RKO (cell line): ENCODE measurements around the gene WDR82.

Experiments
- DNase-seq: peaks from one replicate; pipeline ENCODE4 v3.0.0-alpha.2; 2016; ENCODE audit warnings: low spot score

Gene WDR82, protein sequence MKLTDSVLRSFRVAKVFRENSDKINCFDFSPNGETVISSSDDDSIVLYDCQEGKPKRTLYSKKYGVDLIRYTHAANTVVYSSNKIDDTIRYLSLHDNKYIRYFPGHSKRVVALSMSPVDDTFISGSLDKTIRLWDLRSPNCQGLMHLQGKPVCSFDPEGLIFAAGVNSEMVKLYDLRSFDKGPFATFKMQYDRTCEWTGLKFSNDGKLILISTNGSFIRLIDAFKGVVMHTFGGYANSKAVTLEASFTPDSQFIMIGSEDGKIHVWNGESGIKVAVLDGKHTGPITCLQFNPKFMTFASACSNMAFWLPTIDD

DNA sequence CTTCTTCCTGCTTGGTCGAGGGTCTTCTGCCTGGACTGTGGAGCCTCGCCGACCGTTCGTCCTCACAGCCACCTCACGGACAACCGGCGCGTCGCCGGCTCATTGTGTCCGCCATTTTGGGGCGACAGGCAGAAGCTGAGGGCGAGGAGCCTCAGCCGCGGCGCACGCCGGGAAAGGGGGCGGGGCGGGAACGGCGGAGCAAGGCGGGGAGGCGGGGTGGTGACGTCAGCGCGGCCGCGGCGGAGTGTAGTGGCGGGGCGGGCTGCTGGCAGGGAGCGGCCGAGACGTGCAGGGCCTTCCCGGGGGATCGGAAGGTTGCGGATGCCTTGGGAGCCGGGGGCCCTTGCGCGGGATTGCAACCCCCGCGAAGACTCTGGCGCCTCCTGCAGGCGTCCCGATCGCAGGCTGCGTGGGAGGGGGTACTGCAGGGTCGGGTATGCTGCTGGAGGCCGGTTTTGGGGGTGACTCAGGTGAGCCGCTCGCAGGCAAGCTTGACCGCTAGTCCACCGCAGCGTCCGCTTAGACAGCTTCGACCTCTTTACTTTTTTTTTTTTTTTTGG lies at the start of gene WDR82:
WDR82 (minus strand) TSS at position 140 of the 560 bp plus-strand sequence. CDS start 288 bp downstream, outside the sequence.
- peak; percentile 91 for DNase-seq

DNA sequence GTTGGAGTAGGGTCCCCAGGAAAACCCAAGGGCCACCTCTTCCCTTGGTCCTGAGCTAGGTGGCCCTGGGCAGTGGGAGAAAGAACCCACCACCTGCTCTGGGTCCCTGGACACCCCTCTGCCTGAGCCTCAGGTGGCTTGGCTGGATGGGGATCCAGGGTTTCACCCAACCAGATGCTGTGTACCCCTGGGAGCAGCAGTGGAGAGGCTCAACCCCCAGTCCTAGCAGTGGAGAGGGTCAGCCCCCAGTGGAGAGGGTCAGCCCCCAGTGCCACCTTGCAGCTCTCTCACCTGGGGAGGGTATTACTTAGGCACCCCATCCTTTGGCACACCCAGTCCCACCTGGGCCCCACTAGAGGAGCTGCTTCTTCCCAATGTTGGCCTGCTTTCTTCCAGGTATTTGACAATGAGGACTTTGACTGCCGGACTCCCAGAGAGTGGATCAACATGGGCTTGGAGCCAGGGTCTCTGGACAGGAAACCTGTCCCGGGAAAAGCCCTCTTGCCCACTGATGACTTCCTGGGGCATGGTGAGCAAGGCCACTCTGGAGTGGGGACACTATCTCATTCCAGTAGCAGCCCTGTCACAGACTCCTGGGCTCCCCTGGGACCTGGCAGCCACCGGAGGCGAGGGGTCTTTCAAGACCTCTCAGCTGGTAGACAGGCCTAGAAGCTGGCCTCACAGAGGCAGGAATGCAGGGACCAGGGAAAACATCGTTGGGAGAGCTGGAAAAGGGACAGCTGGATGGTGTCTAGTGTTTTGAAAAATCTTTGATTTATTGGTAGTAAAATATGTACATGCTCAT lies 49.2 kb upstream of the WDR82 start:
- DNase-seq: no peak

DNA sequence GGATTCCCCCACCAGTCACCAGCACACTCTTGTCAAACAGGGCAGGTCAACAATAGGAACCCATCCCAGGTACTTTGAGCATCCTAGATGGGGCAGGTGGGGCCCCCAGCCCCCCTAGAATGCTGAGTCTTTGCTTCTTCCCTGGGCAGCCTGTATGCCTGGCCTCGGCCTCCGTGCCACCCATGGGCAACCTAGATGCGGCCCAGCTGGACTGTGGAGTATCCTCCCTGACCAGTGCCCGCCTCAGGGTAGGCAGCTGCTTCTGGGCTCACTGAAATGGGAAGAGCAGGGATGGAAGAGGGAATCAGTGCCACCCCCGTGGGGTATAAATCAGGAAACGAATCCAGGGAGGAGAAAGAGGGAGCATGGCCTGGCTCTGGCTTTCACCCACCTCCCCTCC lies 48.5 kb upstream of the WDR82 start:
- DNase-seq: no peak

DNA sequence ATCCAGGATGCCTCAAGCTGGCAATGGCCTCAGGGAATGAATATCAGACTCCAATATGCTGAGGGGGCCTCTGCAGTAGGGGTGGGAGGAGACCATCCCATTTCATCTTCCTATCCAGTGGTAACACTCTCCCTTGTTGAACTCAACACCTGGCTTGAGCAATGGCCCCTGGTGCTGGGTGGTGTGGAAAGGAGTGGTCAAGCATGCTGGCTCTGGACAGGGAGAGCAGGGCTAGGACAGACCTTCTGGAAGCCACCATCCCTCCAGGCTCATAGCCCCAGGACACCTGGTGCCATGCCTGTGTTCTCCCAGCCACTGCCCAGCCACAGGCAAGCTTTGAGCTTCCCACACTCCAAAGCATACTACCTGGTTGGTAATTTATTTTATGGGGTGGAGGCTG lies 47.2 kb upstream of the WDR82 start:
- DNase-seq: no peak

DNA sequence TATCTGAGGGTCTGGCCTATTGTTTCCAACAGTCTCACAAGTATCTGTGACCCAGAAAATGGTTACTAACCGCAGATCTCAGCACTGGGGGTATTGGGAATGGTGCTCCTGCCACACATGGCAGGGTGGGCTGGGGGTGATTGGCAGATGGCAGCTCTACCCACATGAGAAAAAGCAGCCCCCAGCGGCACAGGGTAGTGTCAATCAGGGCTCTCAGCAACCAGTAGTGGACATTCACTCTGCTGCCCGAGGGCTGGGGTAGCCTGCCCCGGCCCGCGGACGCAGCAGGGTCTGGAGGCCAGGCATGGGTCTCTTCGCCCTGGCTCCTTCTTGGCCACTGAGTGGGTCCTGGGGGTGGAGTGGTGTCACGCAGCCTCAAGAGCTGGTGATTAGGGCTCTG lies 46.2 kb upstream of the WDR82 start:
- no peak for DNase-seq

DNA sequence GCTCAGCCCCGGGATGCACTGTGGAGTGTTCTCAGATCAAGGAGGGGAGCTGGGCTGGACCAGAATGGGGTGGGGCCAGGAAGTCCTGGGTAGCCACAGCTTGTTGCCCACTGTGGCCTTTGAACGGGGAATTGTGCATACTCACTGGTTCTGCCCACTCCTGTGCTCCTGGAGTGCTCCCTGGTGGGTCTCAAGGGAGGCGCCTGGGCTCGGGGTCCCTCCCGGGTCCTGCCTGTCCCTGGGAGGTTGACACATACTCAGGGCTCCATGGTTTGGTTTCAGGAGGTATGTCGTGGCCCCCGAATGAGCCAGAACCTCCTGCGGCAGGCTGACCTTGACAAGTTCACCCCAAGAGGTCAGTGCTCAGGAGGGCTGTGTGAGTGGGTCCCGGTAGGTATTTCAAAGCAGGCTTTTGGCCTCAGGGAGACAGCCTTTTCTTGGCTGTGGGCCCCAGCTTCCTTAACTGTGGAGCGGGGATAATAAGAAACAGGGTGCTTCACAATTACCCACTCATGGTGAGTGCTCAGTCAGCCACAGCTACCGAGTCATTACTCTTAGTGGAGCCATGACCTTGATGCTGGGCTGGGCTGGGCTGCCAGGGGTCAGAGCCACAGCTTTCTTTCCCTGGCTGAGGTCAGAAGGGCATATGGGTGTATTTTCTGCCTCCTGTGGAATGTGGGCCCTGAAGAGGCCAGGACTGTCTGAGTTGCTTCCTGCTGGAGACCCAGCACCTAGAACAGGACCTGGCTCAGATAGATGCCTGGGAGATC lies 45.3 kb upstream of the WDR82 start:
- DNase-seq: no peak

DNA sequence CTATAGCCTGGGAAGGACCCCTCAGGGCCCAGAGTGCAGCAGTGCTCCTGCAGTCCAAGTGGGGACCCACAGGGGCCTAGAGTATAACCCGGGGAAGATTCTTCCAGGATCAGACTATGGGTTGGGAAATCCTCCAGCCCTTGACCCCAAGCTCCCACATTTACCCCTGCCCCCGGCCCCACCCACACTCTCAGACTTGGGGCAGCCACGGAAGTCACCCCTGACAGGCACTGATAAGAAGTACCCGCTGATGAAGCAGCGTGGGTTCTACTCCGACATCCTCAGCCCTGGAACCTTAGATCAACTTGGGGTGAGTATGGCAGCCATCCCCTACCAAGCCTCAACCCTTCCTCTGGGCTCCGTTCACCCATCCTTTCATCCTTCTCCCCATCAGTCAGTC lies 44.0 kb upstream of the WDR82 start:
- DNase-seq: no peak

DNA sequence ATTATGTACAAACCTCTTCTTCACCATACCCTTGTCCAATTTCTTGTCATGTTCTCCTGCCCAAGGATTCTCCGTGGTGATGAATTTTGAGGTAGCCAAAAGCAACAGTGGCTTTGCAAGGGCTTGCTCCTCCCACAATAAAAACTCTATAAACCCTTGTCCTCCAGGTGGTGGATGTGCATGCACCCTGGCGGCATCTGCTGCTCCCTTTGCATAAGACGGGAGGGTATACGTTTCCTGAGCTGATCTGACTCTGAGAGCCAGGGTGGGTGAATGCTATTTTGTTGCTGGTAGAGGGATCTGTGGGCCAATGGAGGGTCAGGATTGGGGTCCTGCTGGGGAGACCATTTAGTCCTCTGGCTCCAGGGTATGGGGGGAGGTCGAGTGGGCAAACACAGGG lies 43.0 kb upstream of the WDR82 start:
- no peak for DNase-seq

DNA sequence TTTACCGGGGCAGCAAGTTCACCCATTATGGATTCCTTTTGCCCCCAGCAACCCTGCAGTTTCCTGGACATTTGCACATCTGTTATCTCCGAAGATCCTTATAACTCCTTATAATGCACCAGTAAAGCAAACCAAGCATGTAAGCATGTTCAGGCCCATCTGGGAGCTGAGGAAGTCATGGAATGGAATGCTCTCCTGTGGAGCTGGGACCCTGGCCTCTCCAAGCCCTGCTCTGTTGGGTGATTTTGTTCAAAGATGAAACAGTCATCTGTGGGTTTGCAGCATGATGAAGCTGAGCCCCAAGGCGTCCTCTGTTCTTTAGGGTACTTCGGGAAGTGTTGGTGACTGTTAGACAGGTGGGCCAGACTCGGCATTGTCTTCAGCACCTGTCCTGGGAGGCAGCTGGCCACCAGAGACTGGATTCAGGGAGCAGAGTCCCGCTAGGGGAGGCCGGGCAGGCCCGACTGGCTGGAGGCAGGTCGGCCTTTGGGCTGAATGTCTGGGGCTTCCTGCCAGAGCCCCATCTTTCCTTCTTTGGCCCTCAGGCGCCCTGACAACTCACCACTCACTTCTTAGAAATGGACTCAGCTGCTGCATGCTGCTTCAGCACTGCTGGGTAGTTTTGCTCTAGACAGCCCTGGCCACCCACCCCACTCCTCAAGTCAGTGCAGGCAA lies 41.6 kb upstream of the WDR82 start:
- no peak for DNase-seq

DNA sequence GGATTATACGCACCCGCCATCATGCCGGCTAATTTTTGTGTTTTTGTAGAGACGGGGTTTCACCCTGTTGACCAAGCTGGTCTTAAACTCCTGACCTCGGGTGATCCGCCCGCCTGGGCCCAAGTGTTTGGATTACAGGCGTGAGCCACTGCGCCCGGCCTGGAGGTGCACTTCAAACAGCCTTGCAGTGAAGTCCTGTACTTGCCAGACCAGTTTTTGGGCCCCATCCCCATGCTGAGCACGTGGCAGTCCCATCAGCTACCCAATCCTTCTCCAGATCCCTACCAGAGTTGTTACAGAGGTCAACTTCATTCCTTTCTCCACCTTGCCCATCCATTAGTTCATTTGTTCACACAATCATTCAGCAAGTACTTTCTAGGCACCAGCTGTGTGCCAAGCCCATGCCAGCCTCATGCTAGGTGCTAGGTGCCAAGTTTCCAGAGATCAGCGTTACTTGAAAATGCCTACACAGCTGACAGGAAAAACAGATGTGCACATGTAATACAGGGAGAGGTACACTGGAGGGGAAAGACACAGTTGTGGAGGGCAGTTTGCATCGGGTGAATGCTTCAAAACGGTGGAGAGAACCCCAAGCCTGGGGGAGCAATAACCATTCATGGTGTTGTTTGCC lies 39.9 kb upstream of the WDR82 start:
- DNase-seq: no peak

DNA sequence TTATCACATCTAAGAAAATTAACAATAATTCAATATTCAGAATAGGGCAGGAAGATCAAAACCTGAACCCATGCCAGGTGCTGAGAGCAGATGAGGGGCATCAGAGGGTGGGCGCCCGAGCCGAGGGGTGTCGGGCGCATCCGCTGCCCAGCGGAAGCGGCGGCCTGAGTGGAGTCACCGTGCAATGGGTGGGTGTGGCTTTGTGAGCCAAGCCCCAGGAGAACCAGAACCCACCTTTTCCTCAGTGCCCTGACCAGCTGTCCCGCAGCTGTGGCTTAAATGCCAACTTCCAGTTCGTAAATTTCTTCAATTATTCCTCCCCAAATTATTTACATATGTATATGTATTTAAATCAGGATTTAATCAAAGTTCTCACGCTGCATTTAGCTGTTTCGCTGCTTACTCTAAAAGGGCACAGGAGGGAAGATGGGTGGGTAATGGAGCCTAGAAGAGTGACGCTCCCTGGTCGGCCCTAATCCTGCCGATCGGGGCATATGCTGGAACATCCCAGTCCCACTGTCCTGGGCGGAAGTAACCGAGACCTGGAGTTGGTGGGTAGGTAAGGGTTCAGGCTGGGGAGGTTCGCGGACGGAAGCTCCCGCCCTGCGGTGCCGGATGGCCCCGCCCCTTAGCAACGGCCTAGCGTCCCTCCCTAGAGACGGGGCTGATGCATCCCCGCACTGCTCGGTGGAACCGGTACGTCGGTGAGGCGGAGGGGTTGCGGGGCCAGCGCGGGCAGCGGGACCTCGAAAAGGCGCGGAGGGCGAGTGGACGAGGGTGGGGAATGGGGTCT lies 39.0 kb upstream of the WDR82 start:
- DNase-seq: no peak

DNA sequence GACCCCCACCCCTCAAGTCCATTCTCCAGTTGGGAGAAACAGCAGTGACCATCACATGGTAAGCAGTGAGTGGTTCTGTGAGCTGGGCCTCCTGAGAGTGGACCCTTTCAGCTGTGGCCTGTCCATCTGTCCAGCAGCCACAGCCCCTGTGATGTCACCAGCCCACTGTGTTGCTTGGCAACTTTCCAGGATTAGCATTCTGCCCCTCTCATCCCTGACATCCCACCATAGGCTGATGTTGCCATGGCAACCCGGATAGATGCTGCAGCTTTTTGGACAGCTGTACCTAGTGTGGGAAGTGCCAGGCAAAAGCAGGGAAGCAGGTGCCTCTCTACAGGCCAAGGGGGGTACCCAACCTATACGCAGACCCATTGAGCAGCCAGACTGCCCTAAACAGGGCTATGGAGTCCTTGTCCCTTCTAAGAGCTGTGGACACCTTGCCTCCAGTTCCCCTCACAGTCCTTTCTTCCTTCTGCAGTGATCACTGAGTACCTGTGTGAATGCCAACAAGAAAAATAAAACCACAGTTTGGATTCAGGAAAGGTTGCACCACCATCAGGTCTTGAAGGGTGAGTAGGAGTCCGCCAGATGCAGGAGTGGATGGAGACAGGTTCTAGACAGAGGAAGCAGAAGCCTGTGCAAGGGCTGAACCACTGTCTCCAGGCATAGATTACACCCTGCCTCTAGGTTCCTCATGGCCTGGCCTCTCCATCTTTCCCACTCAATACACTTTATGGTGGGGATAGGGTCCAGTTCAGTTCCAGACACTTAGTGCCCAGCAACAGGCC lies 37.7 kb upstream of the WDR82 start, which contains the start of gene DNAH1:
DNAH1 (plus strand) TSS at position 343 of the 788 bp plus-strand sequence. CDS start 6,124 bp downstream, outside the sequence.
- no peak for DNase-seq

DNA sequence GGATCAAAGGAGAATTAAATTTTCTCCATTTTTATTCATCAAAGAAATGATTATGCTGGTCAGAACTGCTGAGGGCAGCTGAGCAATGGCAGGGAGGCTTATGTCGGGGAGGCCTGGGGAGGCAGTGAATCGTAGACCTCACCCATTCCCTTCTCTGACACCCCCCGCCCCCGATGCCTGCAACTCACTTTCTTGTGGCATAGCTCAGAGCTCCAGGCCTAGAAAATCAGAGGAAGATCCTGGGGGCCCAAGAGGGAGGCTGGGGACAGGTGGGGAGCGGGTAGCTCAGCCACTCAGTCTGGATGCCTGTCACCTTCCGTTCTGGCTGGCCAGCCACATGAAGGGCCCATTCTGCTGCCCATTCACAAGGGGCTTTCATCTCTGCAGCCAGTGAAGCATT lies 36.6 kb upstream of the WDR82 start:
- no peak for DNase-seq

DNA sequence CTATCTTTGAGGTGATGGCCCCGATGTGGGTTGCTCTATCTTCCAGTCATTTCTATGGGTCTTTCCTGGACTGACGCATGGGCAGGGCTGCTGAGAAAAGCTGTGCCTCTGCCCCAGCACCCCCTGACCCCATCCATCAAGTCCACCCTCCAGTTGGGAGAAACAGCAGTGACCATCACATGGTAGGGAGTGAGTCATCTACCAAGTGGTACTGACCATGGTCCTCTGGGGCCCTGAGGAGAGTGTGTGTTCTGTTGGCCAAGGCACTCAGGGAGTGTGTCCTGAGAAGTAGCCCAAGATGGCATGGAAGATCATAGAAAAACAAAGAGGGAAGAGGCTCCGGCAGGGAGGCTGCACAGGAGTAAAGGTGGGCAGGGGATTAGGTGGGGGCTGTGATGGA lies 36.0 kb upstream of the WDR82 start:
- DNase-seq: no peak

DNA sequence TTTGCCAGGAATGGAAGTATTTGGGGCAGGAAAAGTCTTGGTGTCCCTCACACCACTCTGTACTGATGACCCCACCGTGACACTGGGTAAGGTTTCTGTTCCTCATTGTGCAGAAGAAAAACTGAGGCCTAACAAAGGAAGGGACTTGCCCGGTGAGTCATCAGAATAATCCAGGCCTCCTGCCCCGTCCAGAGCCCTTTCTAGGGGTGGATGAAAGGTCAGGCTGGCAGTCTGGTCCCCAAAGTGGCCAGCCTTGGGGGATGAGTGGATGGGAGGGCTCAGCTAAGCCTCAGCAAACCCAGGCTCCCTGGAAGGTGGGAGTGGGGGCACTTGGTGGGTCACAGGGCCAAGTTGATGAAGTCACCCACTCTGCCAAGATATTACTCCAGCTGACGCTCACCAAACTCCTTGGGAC lies 35.3 kb upstream of the WDR82 start:
- DNase-seq: no peak

DNA sequence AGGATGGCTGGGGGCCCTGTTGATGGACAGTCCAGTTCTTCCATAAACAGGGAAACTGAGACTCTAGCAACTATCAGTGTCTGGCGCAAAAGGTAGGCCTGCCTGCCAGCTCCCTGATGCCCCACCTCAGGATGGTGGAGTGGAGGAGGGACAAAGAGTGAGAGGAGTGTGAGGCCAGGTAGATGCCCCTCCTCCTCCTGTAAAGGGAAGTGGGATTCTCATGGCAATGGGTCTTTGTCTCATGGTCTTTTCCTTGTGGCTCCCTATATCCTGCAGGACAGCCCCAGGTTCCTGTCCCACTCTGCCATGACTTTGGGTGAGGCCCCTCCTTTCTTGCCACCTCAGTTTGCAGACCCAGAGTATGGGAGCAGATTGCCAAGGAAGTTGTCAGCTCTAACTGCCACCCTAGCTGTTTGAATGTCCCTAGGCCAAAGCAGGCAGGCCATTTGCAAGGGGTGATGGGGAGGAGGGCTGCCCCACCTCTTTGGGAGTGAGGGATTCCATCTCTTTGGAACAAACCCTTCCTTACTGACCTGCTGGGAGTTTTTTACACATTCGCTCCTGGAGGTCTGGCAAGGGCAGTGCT lies 34.8 kb upstream of the WDR82 start:
- no peak for DNase-seq

DNA sequence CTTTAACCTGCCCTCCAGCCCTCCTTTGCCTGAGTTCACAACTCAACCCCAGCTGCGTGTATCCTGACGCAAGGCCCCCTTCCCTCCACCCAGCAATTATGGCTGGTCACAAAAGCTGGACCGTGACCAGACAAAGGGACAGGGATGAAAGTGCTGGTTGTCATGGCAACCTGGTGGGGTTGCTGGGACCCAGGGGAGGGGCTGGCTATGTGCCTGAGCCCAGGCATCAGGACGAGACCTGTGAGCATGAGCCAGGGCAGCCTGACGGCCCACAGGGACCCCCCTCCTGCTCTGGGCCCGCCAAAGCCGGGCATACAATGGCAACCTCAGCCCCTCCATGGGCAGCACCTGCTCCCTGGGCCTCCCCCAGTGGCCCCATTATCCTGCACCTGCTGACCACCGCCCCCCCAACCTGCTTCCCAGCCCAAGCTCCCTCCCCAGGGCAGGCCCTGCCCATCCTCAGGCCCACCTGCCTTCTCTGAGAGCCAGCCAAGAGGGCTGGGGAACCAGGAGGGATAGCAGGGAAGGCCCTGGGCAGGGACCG lies 33.2 kb upstream of the WDR82 start:
- no peak for DNase-seq

DNA sequence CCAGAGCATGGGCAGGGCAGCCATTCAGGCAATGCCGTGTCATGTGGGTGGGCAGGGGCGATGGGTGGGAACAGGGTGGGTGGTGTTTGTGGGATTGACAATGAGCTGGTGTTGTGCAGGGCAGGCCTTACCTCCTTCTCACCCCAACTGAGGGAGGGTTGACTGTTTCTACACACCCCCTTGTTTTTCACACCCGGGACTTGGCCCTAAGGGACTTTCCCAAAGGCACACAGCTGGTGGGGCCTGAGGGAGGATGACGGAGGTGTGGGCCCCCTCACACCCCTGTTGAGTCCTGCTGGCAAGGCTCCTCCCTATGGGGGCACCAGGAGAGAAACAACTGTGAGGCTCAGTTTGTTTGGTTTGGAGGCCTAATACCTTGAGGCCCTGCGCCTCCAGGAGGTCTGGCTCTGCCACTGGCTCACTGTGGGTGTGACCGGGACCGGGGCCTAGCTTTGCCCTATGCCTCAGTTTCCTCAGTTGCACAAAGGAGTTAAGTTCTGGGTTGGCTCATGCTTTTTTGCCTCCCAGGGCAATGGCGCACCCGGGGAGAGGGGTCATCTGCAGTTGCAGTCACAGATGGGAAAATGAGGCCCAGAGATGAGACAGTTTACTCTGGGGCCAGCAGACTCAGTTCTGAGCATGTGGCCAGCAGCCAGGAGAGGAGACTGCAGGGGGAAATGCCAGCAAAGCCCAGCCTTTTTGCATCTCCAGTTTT lies 32.6 kb upstream of the WDR82 start:
- DNase-seq: no peak
